SIG-M5 treated with dmso at 0.1 percent for 504 hours (cell line): Measurements from ENCODE around the gene PRPSAP2.

Source experiments
- DNase-seq: peaks from one replicate; lab custom pipeline; 2025; ENCODE audit not compliant: unreplicated experiment; lab: John Stamatoyannopoulos, UW

PRPSAP2 gene

DNA sequence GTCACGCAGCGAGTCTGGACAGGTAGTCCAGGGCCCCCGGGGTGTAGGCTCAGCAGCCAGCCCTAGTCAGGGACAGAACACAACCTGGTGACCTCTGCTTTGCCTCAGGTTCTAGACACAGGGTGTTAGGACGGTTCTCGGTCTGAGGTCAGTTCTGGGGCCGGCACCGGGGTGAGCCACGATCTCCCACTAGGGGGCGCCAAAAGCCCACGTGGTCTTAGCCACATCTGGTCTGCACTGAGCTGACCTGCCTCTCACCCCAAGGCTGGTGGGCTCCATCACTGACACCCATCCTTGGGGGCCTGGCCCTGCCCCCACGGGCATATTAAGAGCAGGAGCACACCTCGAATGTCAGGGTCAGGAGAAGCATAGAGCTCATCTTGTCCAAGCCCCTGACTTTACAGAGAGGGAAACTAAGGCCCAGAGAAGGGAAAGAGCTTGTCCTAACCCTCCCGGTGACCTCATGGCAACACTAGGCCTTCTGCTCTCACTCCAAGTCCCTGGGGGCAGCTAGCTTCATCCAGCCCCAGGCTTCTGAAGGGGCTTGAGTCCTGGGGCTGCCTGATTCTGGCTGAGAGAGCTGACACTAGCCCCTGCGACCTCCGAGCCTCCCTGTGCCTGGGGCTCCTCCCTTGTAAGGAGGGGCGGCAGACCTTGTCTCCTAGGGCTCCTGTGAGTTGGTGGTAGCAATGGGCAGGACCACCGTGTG is 103.0 kb downstream of the PRPSAP2 start:
- DNase-seq: peak; percentile 43

GRCh38 chr17:18961634-18962493 is 103.9 kb downstream of the PRPSAP2 start:
- DNase-seq: no peak

DNA sequence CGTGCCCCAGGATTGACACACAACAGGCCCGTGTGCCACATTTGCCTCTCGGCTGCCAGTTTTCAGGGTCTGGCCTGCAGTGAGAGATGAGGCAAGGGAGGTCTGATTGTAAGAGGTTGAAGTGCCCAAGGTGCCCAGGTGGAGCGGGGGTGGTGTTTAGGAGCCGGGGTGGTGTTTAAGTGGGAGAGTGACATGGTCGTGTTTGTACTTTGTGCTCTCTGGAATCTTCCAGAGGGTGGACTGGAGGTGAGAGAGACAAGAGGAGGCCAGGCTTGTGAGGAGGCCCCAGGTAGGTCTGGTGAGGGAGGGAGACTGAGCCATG is 104.5 kb downstream of the PRPSAP2 start:
- DNase-seq: no peak

DNA sequence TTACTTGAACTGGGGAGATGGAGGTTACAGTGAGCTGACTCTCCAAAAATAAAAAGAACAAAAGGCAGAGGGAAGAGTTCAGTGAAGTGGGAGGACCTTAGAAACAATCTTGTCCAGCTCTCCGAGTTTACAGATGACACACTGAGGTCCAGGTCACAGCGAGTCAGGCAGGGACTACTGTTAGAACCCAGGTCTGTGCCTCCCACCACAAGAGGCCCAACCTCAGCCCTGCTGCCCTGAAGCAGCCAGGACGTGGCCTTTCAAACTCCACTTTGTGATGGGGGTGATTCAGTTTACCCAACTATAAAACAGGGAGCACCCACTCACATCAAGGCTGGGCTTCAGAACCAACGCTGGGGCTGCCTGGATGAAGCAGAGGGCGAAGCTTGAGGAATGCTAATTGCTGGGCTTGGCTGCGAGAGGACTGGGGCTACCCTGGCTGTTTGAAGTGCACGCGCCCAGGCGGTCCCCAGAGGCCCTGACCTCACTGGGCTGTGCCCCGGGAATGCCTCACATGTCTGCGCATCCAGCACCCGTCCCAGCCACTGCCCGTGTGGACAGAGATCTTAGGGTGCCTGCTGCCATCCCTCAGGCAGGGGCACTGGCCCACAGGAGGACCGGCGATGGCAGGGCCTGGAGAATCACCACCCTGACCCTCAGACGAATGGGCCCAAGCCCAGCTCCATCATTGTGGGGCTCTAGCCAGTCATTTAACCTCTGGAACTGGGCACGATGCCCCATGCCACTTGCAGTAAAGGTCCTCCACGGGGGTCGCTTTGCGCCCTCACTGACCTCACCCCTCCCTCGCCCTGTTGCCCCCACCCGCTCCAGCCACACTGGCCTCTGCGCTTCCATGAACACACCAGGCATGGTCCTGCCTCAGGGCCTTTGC is 105.4 kb downstream of the PRPSAP2 start:
- DNase-seq: no peak

DNA sequence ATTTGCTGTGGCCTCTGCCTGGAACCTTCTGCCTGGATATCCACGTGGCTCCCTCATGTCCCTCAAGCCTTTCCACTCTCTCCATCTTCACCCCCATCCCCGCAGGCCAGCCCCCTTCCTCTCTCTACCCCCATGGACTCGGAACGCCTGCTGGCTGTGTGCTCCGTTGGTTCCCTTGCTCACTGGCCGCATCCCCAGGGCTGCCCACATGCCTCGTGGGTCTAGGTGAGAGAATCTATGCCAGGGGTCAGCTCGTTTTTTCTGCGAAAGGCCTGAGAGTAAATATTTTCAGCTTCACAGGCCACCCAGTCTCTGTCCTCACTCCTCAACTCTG is 106.1 kb downstream of the PRPSAP2 start:
- DNase-seq: no peak

- DNase-seq: no peak
Measured at GRCh38 chr17:18964550-18964949, 106.6 kb downstream of the PRPSAP2 start.

DNA sequence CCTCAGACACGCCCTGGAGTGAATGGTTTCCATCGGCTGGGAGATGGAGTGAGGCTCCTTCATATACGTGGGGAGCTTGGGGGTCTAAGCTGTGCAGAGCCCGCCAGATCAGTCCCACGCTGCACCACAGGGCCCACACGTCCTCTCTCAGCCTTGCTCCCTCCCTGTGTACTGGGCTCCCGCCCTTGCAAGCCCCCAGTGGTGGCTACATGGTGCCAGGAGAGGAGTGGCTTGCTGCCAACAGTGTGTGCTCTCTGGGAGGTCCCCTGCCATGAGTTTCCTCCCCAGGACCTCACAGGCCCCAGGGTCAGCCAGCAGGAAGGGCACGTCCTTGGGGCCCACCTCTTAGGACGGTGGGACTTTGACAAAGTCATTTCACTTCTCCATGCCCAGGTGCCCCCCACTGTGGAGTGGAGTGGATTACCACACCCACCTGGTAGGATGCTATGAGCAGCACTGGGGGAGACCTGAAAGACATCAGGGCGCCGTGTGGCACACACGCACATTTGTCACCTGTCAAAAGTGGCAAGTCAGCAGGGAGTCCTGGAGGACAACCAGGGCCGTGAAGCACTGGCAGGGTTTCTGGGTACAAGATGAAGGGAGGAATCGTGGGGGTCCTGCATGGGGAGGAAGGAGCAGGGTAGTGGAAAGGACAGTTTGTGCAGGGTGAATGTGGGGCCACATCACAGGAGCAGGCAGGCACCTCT is 107.8 kb downstream of the PRPSAP2 start:
- no peak for DNase-seq

DNA sequence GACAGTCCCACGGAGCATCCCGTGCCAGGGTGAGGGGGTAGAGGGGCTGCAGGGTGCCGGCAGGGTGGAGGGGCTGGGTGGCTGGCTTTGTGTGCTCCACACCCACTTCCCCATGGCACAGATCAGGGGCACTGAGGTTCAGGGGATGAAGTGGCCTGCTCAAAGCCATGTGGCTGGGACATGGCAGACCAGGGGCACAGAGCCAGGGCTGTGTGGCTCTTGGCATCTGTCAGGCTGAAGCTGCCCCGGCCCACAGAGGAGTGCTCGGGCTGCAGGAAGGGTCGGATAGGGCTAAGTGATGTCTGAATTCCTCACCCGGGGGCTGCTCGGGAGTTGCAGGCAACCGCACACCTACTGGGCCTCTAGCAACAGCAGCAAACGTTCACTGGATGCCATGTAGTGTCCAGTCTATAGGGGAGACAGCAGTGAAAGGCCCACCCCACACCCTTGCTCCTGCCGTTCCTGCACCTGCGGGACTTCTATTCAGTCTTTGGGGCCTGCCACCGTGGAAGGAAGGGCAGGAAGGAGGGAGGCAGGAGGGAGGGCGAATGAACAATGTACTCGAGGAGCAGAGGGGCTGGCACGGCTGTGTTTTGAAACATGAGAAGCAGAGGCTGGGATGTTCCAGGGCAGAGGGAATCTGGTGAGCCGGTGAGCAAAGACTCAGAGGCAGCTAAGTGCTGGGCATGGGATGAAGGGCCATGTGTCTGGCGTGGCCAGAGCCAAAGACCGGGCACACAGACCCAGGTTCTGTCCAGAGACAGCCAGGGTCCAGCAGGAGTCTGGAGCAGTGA is 109.1 kb downstream of the PRPSAP2 start:
- no peak for DNase-seq

- DNase-seq: no peak
Measured at GRCh38 chr17:18967916-18968315, 110.0 kb downstream of the PRPSAP2 start.

- no peak for DNase-seq
Measured at GRCh38 chr17:18968345-18968744, 110.4 kb downstream of the PRPSAP2 start.

DNA sequence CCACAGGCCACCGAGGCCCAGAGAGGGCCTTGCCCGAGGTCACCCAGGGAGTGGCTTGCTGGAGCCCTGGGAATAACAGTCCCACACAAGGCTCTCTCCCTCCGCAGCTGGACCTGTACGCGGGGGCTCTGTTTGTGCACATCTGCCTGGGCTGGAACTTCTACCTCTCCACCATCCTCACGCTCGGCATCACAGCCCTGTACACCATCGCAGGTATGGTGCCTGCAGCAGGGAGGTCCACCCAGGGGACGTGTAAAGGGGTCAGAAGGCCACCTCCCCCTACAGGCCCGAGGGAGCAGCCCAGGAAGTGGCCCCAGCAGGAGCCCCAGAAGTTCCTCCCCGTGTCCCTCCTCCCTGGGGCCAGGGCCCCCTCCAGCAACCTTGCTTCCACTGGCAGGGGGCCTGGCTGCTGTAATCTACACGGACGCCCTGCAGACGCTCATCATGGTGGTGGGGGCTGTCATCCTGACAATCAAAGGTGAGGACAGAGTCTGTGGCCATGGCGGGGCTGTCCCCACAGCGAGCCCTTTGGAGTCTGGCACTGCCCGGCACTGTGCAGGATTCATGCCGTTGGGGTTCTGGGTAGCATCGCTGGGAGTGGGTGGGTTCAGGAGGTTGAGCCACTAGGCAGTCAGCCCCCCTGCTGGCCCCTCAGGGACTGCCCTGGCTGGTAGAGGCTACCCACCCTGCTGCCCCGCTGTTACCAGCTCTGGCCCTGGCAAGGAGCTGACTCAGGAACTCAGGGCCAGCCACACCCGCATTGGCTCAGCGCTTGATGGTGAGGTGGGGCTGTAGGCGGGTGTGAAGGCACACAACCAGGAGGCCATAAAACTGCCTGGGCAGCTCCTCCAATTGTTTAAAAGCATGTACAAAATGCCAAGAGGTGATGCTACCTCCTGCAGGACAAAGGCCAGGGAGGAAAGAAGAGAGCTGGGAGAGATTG is 111.3 kb downstream of the PRPSAP2 start:
- no peak for DNase-seq

- no peak for DNase-seq
Measured at GRCh38 chr17:18970582-18971480, 112.9 kb downstream of the PRPSAP2 start.

DNA sequence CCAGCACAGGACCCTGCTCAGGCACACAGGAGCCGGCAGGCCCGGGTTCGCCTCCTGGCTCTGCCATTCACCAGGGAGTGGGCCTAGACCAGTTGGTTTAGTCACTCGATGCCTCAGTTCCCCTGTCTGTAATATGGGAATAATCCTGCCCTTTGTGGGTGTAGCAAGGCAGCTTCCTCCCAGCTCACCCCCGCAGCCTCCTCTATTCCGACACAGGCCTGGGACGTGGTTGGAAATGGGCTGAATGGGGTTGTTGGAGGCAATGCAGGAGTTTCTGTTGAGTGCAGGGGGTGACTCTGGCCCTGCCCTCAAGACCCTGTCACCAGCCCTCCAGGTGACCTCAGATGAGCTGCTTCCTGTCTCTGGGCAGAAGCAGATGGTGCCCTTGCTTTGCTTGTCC is 113.9 kb downstream of the PRPSAP2 start:
- no peak for DNase-seq

- DNase-seq: no peak
Measured at GRCh38 chr17:18974407-18975149, 116.6 kb downstream of the PRPSAP2 start.

- DNase-seq: no peak
Measured at GRCh38 chr17:18975597-18975996, 117.7 kb downstream of the PRPSAP2 start.

DNA sequence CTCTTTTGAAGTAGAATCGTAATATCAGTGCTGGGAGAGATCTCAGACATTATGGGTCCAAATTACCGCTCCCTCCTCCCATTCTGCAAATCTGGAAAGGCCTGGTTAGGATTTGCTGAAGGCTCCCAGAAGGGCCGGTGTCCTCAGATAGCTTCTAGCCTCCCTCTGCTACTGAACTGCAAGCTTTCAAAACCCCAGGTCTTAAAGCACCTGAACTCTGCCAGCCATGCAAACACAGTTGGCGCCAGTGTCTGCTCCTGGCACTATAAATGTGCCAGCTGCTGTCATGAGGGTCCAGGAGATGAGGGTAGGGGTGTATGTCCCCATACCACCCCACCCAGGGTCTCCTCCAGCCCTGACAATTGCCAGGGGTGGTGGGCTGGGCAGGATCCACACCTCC is 118.3 kb downstream of the PRPSAP2 start:
- DNase-seq: no peak

DNA sequence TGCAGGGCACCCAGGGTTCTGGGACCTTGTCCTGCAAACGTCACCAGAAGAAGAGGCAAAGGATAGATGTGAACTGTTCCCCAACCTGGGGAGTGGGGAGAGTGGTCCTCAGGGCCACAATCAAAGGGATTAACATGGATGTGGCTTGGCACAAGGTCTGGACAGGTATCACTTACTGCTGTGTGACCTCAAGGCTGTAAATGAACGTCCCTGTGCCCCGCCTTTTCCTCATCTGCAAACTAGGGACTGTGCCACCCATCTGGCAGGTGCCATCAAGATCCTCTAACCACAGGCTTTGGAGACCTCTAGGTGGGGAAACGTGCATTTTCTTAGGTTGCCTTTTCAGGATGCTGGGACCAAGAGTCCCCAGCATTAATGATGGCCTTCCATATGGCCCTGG is 119.1 kb downstream of the PRPSAP2 start:
- no peak for DNase-seq
